C1 segment of cervical spinal cord (tissue), 14 donors: ENCODE results near the gene GPR107.

Experiments used
- DNase-seq, 14 donors: peaks; one replicate each; lab custom pipeline; 2025; lab: John Stamatoyannopoulos, UW

The GPR107 gene

DNA sequence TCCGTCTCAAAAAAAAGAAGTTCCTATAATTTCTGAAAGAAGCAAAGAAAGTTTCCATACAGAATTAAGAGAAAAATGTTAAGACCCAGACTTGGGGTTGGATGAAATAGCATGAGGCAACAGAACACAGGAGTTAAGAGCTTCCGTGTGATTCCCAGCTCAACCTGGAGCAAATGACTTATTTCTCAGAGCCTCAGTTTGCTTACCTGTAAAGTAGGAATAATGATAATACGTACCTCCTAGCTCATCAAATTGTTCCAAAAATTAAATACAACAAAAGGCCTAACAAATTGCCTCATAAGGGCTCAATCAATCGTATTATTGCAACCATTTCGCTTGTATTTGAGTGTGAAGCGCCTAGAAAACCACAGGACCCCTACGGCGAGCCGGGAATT is 600 bp upstream of the GPR107 start:
- DNase-seq, result no peak

DNA sequence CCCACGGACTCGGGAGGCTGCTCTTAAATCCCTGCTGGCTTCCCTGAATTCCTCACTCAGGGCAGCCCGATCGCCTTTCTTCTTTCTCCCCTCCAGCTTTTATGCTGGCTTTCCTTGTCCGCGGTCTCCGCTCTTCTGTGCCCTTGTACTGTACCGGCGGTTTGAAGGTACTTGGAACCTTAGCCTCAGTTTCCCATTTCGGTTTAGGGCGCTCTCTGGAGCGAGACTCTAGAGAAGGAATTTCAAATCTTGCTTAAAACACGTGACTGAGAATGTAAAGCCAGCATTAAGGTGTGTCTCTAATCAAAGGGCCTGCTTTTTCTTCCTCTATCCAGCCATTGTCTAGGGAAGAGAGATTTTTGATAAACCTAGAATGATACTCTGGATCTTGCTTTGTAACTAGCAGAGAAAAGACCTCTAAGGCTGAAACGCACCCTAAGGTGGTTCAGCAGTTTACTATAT is 650 bp downstream of the GPR107 start:
- no peak for DNase-seq

DNA sequence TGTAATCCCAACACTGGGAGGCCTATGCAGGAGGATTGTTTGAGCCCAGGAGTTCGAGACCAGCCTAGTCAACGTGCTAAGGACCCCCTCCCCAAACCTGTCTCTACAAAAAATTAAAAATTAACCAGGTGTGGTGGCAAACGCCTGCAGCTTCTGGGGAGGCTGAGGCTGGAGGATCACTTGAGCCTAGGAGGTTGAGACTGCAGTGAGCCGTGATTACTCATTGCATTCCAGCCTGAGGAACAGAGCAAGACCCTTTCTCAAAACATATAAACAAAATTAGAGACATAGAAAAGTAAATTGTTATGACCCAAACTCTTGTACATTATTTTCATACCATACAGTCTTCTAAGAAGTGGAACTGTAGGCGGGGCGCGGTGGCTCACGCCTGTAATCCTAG is 1.1 kb downstream of the GPR107 start:
- DNase-seq, result no peak

DNA sequence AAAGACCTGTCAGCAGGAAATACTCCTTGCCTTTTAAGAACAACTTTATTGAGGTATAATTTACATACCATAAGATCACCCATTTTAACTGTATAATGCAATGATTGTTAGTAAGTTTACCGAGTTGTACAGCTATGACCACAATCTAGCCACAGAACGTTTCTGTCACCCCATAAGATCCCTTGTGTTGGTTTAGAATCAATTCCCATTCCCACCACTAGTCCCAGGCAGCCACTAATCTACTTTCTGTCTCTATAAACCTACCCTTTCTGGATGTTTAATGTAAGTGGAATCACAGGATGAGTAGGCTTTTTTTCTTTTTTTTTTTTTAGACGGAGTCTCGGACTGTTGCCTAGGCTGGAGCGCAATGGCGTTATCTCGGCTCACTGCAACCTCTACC is 4.4 kb downstream of the GPR107 start:
- DNase-seq, result no peak

DNA sequence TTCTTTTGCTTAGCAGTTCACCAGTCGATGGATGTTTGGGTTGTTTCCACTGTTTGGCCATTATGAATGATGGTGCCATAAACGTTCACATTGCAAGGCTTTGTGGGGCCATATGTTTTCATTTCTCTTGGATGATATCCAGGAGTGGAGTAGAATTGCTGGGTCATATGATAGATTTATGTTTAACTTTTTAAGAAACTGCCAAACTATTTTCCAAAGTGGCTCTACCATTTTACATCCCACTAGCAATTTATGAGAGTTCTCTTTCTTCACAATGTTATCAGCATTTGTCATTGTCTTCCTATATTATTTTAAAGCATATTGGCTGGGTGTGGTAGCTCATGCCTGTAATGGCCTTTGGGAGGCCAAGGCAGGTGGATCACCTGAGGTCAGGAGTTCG is 5.2 kb downstream of the GPR107 start:
- DNase-seq, result no peak

DNA sequence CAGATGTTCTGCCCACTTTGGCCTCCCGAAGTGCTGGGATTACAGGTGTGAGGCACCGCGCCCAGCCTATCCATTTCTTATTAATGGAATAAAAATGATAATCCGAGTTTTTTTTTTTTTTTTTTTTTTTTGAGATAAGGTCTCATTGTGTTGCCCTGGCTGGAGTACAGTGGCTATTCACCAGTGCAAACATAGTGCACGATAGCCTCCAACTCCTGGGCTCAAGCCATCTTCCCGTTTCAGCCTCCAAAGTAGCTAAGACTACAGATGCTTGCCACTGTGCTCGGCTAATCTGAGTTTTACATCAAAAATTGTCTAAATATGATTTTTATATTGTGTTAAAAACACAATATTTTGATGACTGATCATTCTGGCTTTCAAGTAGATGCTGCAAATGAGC is 6.6 kb downstream of the GPR107 start:
- DNase-seq, result no peak

DNA sequence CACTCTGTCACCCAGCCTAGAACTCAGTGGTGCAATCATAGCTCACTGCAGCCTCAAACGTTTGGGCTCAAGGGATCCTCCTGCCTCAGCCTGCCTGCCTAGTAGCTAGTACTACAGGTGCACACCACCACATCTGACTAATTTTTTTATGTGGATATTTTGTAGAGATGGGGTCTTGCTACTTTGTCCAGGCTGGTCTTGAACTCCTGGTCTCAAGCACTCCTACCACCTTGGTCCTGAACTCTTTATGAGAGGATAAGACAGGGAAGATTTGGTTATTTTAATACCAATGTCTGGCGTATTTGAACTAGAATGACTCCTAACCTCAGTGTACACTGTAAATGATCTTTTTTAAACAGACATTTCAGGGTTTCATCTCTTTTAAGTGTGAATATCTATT is 9.0 kb downstream of the GPR107 start:
- DNase-seq, result no peak

DNA sequence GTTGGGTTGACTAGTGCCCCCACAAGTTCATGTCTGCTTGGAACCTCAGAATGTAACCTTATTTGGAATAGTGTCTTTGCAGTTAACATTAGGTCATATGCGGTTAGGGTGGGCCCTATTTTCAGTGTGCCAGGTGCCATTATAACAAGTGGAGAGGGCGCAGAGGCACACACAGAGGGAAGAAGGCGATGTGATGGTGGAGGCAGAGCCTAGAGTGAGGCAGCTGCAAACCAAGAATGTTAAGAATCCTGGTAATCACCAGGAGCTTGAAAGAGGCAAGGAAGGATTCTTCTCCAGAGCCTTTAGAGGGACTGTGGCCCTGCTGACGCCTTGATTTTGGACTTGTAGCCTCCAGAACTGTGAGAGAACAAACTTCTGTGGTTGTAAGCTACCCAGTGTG is 10.9 kb downstream of the GPR107 start:
- DNase-seq, result no peak

DNA sequence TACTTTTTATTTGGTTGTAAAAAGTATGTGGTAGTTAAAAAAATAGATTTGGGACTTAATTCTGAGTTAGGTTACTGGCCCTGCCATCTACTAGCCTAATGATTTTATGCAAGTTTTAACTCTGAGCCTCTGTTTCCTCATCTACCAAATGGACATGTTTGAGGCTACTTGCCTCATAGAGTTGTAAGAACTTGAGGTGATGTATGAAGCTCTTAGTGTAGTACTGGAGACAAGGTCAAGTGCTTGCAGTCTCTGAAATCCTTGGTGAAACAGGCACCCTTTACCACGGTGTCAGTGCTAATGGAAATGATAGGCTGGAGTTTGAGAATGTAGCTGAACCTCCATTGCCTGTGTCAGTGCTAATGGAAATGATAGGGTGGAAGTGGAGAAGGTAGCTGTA is 15.3 kb downstream of the GPR107 start:
- no peak for DNase-seq

DNA sequence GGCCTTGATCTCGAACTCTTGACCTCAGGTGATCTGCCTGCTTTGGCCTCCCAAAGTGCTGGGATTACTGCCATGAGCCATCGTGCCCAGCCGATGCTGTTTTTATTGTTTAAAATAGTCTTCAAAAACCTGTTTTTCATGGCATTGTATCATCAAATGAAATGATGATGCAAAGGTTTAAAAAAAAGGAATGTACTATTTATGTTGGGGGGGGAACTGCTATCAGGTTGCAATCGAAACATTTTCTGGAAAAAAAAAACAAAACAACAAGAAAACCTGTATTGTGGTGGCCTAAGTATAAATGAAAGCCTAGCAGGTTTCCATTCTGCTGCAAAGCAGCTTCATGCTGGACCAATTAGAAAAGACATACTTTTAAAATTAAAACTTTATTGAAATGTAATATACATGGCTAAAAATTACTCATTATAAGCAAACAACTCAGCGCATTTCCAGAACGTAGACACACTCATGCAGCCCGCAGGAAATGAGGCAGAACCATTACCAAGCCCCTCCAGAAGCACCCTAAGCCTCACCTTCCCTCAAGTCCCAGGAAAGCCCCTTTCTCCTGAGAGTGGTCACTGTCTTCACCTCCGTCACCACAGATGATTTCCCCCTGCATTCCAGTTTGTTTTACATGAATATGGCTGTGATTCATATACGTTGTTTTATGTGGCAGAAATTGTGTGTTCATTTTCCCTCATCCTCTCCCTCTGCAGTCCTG is 19.0 kb downstream of the GPR107 start:
- no peak for DNase-seq

DNA sequence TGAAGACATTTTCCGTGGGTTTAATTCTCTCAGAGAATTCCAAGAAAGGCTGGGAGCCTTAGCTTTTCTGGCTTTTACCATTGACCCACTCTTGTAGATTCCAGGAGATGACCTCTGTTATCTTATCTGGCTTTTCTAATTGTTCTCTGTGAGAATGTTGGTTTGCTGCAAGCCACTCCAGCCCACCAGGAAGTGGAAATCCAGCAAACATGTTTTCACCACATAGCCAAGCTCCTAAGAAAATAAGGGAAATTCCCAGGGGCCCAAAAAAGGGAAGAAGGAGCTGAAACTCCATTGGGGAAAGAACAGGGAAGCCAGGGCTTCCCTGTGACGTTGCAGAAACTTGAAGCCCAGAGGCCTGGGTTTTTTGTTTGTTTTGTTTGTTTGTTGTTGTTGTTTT is 19.7 kb downstream of the GPR107 start:
- DNase-seq, result no peak

DNA sequence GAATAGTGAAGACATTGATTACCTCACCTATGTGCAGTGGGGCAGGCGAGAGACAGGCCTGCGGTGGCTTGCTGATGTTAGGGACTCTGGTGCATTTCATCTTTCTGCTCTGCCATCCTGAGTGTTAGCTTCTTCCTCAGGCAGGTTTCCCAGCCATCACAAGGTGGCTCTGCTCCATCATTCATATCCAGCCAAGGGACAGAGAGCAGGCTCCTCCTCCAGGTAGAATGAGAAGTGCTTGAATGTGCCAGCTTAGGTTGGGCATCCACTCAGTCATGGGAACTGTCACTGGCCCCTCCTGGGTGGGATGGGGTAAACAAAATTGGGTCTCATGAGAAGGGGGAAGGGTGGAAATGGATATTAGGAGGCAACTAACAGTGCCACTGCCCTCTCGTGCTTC is 24.8 kb downstream of the GPR107 start:
- DNase-seq, result peak in 10 of 14 donors; percentile 11 to 67 (median 34)

DNA sequence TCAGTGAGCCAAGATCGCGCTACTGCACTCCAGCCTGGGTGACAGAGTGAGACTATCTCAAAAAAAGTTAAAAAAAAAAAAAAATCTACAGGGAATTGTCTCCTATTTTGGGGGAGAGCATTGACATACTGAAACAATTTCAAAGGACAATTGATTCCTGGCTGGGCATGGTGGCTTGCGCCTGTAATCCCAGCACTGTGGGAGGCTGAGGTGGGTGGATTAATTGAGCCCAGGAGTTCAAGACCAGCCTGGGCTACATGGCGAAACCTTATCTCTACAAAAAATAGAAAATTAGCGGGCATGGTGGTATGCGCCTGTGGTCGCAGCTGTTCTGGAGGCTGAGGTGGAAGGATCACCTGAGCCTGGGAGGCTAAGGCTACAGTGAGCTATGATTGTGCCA is 30.6 kb downstream of the GPR107 start:
- no peak for DNase-seq

DNA sequence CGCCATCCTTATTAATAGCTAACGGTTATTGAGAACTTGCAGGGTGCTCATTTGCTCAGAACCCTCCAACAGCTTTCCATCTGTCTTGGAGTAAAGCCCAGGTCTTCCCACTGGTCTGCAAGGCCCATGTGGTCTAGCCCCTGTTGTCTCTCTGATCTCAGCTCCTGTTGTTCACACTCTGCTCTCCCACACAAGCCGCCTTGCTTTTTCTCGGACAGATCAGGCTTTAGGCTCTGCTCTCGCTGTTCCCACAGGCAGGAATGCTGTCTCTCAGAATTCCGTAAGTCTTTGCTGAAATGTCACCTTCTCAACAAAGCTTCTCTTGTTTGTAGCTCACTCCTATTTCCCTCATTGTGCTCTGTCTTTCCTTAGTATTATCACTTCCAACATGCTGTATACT is 34.3 kb downstream of the GPR107 start:
- peak in 2 of 14 donors; percentile 13 to 86 for DNase-seq

DNA sequence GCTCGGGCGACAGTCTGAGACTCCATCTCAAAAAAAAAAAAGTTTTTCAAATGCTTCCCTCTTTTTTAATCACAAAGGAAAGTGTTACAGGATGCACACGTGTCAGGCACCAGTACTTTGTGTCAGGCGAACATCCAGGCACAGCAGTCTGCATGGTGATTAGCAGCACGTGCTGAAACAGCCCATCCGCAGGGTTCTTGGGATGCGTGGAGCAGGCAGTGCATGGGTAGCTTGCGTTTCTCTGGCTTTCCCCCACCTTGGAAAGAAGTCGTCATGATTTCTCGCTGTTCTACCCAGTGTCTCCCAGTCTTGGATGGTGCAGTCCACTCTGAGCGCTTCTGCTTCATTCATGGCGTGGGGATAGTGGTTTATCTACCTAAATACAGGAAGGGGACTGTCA is 35.4 kb downstream of the GPR107 start:
- DNase-seq, result peak in 1 of 14 donors; percentile 51

DNA sequence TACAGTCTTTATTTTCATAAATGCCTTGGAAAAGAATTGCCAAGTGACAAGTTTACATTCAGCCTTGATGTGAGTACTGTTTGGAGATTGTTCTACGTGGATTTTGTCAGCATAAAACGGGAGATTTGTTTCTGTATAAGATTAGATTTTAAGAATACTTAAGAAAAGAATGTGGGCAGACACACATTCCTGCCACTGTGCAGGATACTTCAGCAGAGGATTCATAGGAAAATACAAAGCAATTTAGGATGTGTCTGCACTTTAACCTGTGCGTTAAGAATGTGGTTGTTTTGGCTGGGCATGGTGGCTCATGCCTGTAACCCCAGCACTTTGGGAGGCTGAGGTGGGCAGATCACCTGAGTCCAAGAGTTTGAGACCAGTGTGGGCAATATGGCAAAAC is 37.2 kb downstream of the GPR107 start:
- DNase-seq, result peak in 1 of 14 donors; percentile 10

DNA sequence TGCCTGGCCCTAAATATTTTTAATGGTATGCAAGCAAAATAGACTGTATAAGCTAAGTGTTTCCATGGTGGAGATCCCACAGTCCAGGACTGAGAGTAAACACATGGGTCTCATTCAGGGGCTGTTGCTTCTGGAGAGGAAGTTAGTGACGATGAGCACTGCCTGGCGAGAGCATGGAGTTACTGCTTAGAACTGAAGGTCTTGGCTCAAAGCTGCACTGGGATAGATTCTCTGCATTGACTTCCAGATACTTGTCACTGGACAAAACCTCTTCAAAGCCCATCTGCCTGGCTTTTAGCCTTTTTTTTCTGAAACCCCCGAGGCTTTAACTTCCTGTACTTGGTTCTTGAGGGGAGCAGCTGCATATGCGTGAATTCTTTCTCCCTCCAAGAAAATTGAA is 39.2 kb downstream of the GPR107 start:
- no peak for DNase-seq

DNA sequence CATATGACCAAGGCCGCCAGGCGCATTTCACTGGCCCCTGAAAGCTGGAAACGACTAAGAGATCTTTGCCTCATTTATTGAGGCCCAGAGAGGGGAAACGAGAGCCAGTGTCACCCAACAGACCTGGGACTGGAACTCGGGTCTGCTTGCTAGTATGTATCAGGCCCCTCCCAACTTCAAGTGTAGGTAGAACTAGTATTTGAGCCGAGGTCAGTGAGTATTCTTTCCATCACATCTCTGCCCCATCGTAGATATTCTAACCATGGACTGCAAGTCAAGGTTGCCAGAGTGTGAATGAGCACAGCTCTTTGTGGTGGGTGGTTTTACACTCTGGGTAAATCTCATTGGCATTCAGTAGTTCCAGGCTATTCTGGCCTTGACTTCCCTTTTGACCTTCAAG is 42.2 kb downstream of the GPR107 start:
- no peak for DNase-seq

DNA sequence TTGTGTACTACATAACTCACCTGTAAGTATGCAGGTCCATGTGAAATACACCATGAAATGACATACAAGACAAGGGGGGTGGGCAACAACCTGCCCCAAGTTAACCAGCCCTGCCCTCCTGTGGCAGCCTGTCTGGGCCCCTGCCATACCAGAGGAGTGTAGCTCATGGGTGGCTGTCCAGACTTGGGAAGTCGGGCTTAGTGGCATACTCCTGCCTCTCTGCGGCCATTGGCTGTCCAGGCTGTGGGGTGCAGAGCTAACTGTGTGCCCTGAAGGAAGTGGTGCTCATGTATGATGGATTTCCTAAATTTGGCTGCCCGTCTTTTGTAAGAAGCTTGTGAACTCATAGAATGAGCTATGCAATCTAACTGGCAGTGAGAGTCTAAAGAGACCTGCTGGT is 47.0 kb downstream of the GPR107 start:
- no peak for DNase-seq

DNA sequence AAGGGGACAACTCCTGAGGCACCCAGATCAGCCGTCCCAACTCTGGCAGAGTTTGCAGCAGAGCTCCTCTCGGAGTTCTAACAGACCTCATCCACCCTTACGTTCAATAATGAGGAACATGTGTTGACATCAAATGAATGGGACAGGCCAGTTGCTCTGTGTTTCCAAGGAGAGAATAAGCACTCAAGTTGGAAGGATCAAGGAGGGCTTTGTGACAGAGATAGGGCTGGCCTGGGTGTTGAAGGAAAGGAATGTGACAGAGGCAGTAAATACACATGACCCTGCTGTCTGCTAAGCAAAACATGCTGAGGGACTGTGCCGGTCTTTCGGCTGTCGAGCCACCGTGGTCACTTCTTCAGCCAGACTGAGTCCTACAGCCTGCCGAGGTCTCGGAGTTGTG is 48.2 kb downstream of the GPR107 start:
- DNase-seq, result no peak

DNA sequence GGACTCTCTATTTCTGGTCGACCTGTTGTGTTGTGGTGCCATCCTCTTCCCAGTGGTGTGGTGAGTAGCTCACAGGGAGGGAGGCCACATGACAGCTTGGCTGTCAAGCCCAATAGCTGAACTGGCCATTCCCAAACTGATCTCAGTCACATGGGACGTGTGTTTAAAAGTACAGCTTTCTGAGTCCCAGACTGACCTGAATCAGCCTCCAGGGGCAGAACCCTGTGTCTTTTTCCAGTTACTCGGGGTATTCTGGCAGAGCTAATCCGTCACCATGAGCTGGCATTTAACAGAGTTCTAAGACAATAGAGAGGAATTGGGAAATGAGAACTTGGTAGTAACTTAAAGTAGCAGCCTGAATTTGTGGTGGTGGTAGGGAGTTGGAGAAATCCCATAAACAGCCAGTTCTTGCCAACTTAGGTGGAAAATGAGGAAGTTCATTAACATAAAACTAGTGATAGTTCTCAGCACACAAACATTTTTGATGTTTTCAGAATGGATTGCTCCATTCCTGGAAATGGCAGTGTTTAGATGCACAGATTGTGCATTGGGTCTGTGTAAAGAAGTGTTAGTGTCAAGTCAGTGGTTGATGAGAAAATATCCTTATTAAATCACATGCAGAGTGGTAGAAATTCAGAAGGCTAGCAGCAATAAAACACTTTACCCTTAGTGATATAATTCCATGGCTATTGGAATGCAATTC is 50.9 kb downstream of the GPR107 start:
- DNase-seq, result peak in 4 of 14 donors; percentile 9 to 54 (median 26)

DNA sequence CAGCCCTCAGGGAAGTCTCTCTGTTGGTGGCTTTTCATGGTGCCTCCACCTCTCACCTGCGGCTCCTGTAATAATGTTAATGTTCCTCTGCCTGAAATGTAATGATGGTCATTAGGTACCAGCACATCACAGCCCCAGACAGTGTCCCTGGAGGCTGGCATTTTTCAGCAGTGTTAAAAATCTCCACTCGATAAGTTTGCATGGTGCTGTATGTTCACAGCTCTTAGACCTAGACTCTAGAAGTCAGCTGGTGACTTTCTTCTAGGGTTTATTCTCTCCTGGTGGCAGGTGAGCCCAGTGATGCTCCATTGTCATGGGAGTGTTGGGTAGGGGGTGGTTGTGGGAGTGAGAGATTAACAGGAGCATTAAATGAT is 53.1 kb downstream of the GPR107 start:
- no peak for DNase-seq

DNA sequence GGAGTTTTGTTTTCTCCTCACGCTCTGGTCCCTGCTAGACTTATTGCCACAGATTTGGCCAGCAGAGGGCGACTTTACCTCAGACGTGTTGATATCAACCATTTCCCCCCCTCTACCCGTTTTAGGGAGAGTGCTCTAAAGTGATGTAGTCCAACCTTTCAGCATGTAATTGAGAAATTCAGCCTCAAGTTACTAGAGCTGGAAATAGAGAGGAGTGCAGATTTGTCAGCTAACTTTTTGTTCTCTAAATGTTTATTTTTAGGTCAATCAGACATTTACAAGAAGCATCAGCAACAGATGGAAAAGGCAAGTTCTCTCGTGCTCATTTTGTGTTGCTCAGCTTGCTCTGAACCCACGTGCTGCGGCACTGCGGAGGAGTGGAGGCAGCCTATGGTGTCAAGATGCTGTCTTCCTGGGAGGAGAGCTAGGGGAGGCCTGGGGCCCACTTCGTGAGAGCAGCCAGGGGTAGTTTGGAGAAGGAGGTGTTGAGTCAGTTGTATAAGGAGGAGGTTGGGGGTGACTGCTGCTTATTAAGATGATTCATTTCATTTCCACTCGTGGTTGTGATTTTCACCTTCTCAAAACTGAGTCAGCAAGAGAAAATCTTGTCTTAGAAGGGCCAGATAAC is 53.6 kb downstream of the GPR107 start:
- DNase-seq, result peak in 12 of 14 donors; percentile 29 to 81 (median 49)
